Measurements from ENCODE around the gene STON1. TPM values are rescaled to one million over a fixed set of nuclear protein-coding genes. Genes with fewer than 3 reads are reported as not detected.

The STON1 gene
- total RNA-seq, 2 experiments from 2014 or later = 0.74 to 0.95 TPM

DNA sequence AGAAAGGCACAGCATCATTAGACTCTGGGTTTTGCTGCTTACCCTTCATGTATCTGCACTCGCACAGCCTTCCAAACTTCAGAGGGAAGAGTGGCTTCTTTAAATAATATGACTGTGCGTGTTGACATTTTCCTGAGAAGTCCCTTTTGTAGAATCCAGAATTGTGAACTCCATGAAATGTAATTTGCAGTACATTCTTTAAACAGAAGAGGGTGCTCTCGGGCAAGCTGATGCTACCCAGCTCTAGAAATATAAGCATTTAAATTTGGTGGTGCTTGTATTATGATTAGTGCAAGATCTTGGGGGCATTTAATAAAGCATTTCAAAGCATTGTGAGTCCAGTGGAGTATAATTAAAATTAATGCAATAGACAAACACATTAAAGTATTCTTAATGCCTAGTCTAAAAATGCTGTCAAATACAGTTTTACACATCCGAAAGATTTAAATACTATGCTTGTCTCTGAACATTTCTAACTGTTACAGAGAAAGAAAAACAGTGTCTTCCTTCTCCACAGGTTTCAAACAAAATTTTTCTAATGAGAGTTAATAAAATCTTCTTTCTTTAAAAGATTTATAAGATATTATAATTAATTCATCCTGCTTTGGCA lies 70.4 kb downstream of the STON1 start:
- ChIA-PET CTCF (interaction anchor here (0.6 to 2.0 kb wide), 8 partner anchors 8 to 116 kb away, joined by 3 to 10 read pairs (median 3); no protein-coding TSS in a partner anchor), POLR2A (no interaction called here)
- H3K4me1 Mint-ChIP-seq (ENCODE audit: low read depth) = no peaks in the 10 kb centered on the region
- DNase-seq (no peak), ATAC-seq (peak; percentile 47)
- no peaks in the 10 kb centered on the region for H3K36me3 Mint-ChIP-seq (ENCODE audit: low read depth)
- no peak overlapping the region for H3K27ac Mint-ChIP-seq
- no peaks in the 10 kb centered on the region for H3K27me3 Mint-ChIP-seq
- H3K4me3 Mint-ChIP-seq = no peak overlapping the region
- intact Hi-C loops (cut with micrococcal nuclease) = no loop called here
- TF ChIP-seq, protein P1, sequence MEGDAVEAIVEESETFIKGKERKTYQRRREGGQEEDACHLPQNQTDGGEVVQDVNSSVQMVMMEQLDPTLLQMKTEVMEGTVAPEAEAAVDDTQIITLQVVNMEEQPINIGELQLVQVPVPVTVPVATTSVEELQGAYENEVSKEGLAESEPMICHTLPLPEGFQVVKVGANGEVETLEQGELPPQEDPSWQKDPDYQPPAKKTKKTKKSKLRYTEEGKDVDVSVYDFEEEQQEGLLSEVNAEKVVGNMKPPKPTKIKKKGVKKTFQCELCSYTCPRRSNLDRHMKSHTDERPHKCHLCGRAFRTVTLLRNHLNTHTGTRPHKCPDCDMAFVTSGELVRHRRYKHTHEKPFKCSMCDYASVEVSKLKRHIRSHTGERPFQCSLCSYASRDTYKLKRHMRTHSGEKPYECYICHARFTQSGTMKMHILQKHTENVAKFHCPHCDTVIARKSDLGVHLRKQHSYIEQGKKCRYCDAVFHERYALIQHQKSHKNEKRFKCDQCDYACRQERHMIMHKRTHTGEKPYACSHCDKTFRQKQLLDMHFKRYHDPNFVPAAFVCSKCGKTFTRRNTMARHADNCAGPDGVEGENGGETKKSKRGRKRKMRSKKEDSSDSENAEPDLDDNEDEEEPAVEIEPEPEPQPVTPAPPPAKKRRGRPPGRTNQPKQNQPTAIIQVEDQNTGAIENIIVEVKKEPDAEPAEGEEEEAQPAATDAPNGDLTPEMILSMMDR (IDR thresholded peaks at IDR 0.05) = peak; percentile 72
- H3K9me3 Mint-ChIP-seq = no peaks in the 10 kb centered on the region

DNA sequence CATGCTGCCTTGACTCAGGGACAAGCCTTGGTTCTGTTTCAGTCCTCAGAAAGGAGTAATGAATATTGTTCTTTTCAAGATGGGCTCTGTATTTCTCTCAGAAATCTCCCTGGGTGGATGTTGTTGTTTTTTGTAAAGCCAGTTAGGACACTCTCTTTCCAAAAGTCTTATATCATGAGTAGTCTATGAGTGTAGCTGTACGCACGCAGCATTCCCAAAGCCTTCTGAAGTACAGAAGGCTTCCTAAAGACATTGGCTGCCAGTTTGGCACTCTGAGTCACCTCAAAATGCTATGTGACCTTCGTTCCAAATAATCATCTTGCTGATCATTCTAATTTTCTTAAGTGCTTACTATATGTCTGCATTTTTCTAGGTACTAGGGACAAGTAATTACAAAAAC lies 71.0 kb downstream of the STON1 start:
- no peak overlapping the region for H3K27ac Mint-ChIP-seq
- no peaks in the 10 kb centered on the region for H3K4me1 Mint-ChIP-seq (ENCODE audit: low read depth)
- CTCF ChIA-PET = interaction anchor here (0.6 to 2.0 kb wide), 7 partner anchors 9 to 116 kb away, joined by 3 to 10 read pairs (median 3); no protein-coding TSS in a partner anchor
- intact Hi-C loops (cut with micrococcal nuclease) = no loop called here
- DNase-seq (no peak), ATAC-seq (no peak)
- TF ChIP-seq, protein P1 (IDR thresholded peaks at IDR 0.05) = no peak
- no peak overlapping the region for H3K4me3 Mint-ChIP-seq
- no peaks in the 10 kb centered on the region for H3K27me3 Mint-ChIP-seq
- no peaks in the 10 kb centered on the region for H3K36me3 Mint-ChIP-seq (ENCODE audit: low read depth)
- POLR2A ChIA-PET = no interaction called here
- H3K9me3 Mint-ChIP-seq = no peaks in the 10 kb centered on the region

DNA sequence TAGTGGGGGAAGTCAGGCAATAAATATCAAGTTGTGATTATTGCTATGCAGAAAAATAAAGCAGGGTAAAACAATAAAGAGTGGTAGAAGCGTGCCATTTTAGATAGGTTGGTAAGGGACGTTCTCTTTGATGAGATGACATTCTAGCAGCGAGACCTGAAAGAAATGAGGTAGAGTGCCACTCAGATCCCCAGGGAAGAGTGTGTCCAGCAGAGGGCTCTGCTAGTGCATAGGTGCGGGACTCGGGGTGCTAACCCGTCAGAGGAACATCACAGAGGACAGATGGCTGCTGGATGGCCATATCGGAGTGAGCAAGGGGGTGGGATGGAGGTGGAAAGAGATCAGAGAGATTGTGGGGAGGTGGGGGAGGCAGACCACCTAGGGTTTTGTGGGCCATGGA lies 71.4 kb downstream of the STON1 start:
- CTCF ChIA-PET = interaction anchor here (1.1 to 2.0 kb wide), 2 partner anchors 11 to 115 kb away, joined by 3 to 10 read pairs; no protein-coding TSS in a partner anchor
- Mint-ChIP-seq H3K4me1 (ENCODE audit: low read depth) (no peaks in the 10 kb centered on the region), H3K27ac (no peak overlapping the region), H3K36me3 (ENCODE audit: low read depth) (no peaks in the 10 kb centered on the region), H3K27me3 (no peaks in the 10 kb centered on the region), H3K9me3 (no peaks in the 10 kb centered on the region), H3K4me3 (no peak overlapping the region)
- TF ChIP-seq, protein P1 (IDR thresholded peaks at IDR 0.05) = no peak
- no peak for ATAC-seq
- POLR2A ChIA-PET = no interaction called here
- intact Hi-C loops (cut with micrococcal nuclease) = no loop called here
- DNase-seq = peak; percentile 15

DNA sequence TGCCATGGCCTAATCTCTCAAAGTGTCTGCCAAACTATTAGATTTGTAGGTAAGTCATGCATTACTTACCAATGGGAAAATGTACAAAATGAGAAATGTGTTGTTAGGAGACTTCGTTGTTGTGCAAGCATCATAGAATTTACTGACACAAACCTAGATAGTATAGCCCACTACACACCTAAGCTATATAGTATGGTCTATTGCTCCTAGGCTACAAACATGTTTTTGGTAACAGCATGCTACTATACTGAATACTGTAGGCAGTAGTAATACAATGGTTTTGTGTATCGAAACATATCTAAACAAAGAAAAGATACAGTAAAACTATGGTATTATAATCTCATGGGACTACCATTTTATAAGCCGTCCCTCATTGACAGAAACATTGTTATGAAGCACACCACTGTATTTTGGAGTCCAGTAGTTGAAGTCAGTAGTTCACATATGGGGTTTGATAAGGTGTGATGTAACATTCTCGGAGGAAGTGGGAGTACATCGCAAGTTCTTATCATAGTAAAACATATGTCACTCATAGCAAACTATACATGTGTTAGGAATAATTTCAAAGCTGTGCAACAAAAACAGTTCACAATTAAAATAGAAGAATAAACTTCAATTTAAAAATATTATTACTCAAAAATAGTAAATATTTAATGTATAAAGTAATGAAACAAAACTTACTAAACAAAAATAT lies 75.7 kb downstream of the STON1 start:
- TF ChIP-seq, protein P1 (IDR thresholded peaks at IDR 0.05) = no peak
- ChIA-PET CTCF (no interaction called here), POLR2A (no interaction called here)
- Mint-ChIP-seq H3K4me3 (no peak overlapping the region), H3K27me3 (peaks cover 5% of the 10 kb centered on the region), H3K27ac (no peak overlapping the region), H3K4me1 (ENCODE audit: low read depth) (no peaks in the 10 kb centered on the region), H3K36me3 (ENCODE audit: low read depth) (no peaks in the 10 kb centered on the region), H3K9me3 (no peaks in the 10 kb centered on the region)
- intact Hi-C loops (cut with micrococcal nuclease) = no loop called here
- DNase-seq (no peak), ATAC-seq (no peak)

DNA sequence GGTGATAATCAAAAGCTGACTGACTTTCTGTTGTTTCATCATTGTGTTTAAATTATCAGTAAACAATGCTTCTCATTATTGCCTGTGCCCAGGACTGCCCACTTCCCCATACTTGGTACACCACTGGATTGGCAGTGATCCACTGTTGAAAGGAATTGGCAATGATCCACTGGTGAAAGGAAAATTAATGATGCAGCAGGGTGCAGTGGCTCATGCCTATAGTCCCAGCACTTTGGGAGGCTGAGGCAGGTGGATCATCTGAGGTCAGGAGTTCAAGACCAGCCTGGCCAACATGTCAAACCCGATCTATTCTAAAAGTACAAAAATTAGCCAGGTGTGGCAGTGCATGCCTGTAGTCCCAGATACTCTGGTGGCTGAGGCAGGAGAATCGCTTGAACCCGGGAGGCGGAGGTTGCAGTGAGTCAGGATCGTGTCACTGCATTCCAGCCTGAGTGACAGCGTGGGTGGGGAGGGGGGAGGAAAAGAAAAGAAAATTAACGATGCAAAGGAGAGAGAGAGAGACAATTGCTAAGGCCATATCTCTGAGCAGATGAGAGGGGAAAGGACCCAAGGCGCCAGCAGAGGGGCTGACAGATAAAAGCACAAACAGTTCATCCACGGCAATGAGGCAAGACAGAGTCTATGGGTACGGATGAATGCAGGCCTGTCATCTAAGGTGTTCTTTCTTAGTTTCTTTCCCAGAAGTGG lies 77.5 kb downstream of the STON1 start:
- no peak overlapping the region for H3K27ac Mint-ChIP-seq
- DNase-seq = no peak
- ChIA-PET CTCF (no interaction called here), POLR2A (no interaction called here)
- ATAC-seq = no peak
- TF ChIP-seq, protein P1 (IDR thresholded peaks at IDR 0.05) = no peak
- no peaks in the 10 kb centered on the region for H3K4me1 Mint-ChIP-seq (ENCODE audit: low read depth)
- H3K36me3 Mint-ChIP-seq (ENCODE audit: low read depth) = no peaks in the 10 kb centered on the region
- no peaks in the 10 kb centered on the region for H3K9me3 Mint-ChIP-seq
- H3K27me3 Mint-ChIP-seq = peaks cover 5% of the 10 kb centered on the region
- no peak overlapping the region for H3K4me3 Mint-ChIP-seq
- intact Hi-C loops (cut with micrococcal nuclease) = no loop called here

All from activated CD8-positive, alpha-beta T cell treated with anti-CD3 and anti-CD28 coated beads for 36 hours (primary cell).